Endothelial cell of umbilical vein (primary cell): ENCODE data around the gene S1PR5. TPM values are rescaled to one million over a fixed set of nuclear protein-coding genes. Genes with fewer than 3 reads are reported as not detected.
A peak's percentile ranks its signal among the peaks of the same experiment; 100 is the strongest.

Experiments
- BruUV-seq: library from RNA; stranded (reverse); fragments of 400-500 nt; replicated peaks from 2 replicates; lab custom pipeline; 2021; lab: Mats Ljungman, UMichigan
- CTCF ChIA-PET: fragments of 300-600, 350-600 bp; sonication (Branson Sonifier 250); formaldehyde crosslinking; loops from one replicate; lab custom pipeline; 2021; ENCODE audit warnings: antibody characterized with exemption, inconsistent platforms; lab: Charles Lee
- POLR2A ChIA-PET: fragments of 300-600, 350-600 bp; sonication (Branson Sonifier 250); formaldehyde crosslinking; loops from one replicate; lab custom pipeline; 2021; ENCODE audit warnings: antibody characterized with exemption, inconsistent platforms; lab: Charles Lee
- DNase-seq: peaks from one replicate; pipeline ENCODE4 v3.0.0-alpha.2; 2011; ENCODE audit warnings: low read depth, low spot score
- FAIRE-seq: peaks from 2 replicates; lab custom pipeline; 2011; peaks lifted over from hg19 to GRCh38; lab: Jason Lieb, UNC
- H2AFZ ChIP-seq: 2 replicates; pipeline ENCODE4 v1.6.0; 2012; ENCODE audit warnings: low read depth, low read length, control low read depth, inconsistent platforms
- H3K27ac ChIP-seq: 2 replicates; pipeline ENCODE4 v1.5.1; 2011; ENCODE audit warnings: low read depth, mild to moderate bottlenecking, control low read depth, low read length, moderate library complexity; ENCODE audit not compliant: insufficient read depth
- H3K27me3 ChIP-seq, 2 experiments: 2 replicates each; pipeline versions ENCODE4 v1.6.0 to v1.6.1; 2011; ENCODE audit warnings: low read length in 2 of 2, mixed read lengths in 1 of 2; ENCODE audit not compliant: control insufficient read depth in 2 of 2, insufficient read depth in 2 of 2
- H3K36me3 ChIP-seq, 2 experiments: 2 replicates in 1 of 2; 3 replicates in 1 of 2; pipeline ENCODE4 v1.5.1; 2011; ENCODE audit warnings: low read length in 2 of 2, mild to moderate bottlenecking in 1 of 2, moderate library complexity in 1 of 2; ENCODE audit not compliant: control insufficient read depth in 2 of 2, insufficient read depth in 2 of 2; ENCODE audit errors: extremely low read depth in 1 of 2
- H3K4me1 ChIP-seq: 3 replicates; pipeline ENCODE4 v1.5.1; 2011; ENCODE audit warnings: mild to moderate bottlenecking, low read length; ENCODE audit not compliant: control insufficient read depth, insufficient read depth; ENCODE audit errors: extremely low read depth
- H3K4me2 ChIP-seq: 2 replicates; pipeline ENCODE4 v1.6.1; 2011; ENCODE audit warnings: low read length, control low read depth, mixed read lengths; ENCODE audit not compliant: insufficient read depth
- H3K4me3 ChIP-seq, 3 experiments: fragments of 200-600 bp in 1 of 3; sonication (generic), shearing (Covaris generic) in 1 of 3; replicated peaks in 1 of 3; 2 replicates each; pipeline ENCODE4 v1.5.1; 2011 to 2016; ENCODE audit warnings: control low read depth in 3 of 3, low read length in 3 of 3, mild to moderate bottlenecking in 2 of 3, inconsistent platforms in 1 of 3, low read depth in 1 of 3, moderate library complexity in 1 of 3; ENCODE audit not compliant: insufficient read depth in 1 of 3
- H3K79me2 ChIP-seq: 2 replicates; pipeline ENCODE4 v1.6.0; 2012; ENCODE audit warnings: low read length, inconsistent platforms; ENCODE audit not compliant: control insufficient read depth, insufficient read depth
- H3K9ac ChIP-seq: replicated peaks from 2 replicates; pipeline ENCODE3; 2011; ENCODE audit warnings: low read length, control low read depth; ENCODE audit not compliant: insufficient read depth; ENCODE audit errors: extremely low read depth
- H3K9me1 ChIP-seq: replicated peaks from 3 replicates; pipeline ENCODE4 v1.6.0; 2011; ENCODE audit warnings: mild to moderate bottlenecking, low read length; ENCODE audit not compliant: control insufficient read depth, insufficient read depth; ENCODE audit errors: extremely low read depth
- H3K9me3 ChIP-seq: replicated peaks from 2 replicates; pipeline ENCODE4 v1.5.1; 2012; ENCODE audit warnings: low read length, inconsistent platforms; ENCODE audit not compliant: control insufficient read depth, insufficient read depth
- H4K20me1 ChIP-seq: replicated peaks from 2 replicates; pipeline ENCODE3; 2011; ENCODE audit warnings: mild to moderate bottlenecking, low read length; ENCODE audit not compliant: control insufficient read depth, insufficient read depth; ENCODE audit errors: extremely low read depth
- EZH2 ChIP-seq: IDR thresholded peaks from 2 replicates; pipeline ENCODE4 v1.6.1; 2012; ENCODE audit warnings: borderline replicate concordance, low read depth, mild to moderate bottlenecking, moderate library complexity, low read length, inconsistent platforms; ENCODE audit not compliant: severe bottlenecking
- FOS ChIP-seq: IDR thresholded peaks from 2 replicates; pipeline ENCODE4 v1.6.1; 2011; ENCODE audit warnings: mild to moderate bottlenecking, low read length, moderate library complexity, borderline replicate concordance; ENCODE audit not compliant: insufficient read depth
- GATA2 ChIP-seq: IDR thresholded peaks from 2 replicates; pipeline ENCODE4 v1.7.0; 2011; ENCODE audit warnings: low read depth, mild to moderate bottlenecking, moderate library complexity, mixed read lengths, low read length; ENCODE audit not compliant: insufficient read length, insufficient read depth
- JUN ChIP-seq: IDR thresholded peaks from 2 replicates; pipeline ENCODE4 v1.6.1; 2011; ENCODE audit warnings: borderline replicate concordance, low read depth; ENCODE audit not compliant: insufficient read length, insufficient read depth
- MYC ChIP-seq: IDR thresholded peaks from one replicate; pipeline ENCODE4 v1.6.1; 2011; ENCODE audit warnings: mild to moderate bottlenecking, low read depth, low read length
- POLR2A ChIP-seq: IDR thresholded peaks from 2 replicates; pipeline ENCODE4 v1.6.1; 2012; ENCODE audit warnings: low read depth, mild to moderate bottlenecking, control low read depth, low read length
- POLR2AphosphoS5 ChIP-seq: IDR thresholded peaks from 2 replicates; pipeline ENCODE4 v1.6.1; 2012; ENCODE audit warnings: low read depth, mild to moderate bottlenecking, control low read depth, low read length, moderate library complexity; ENCODE audit not compliant: insufficient read depth
- dilution Hi-C: fragments of 300-500 bp; cut with MboI; formaldehyde crosslinking; loops from one replicate; pipeline ENCODE4 v1.15.0; 2019; ENCODE audit warnings: low sequenced_read_pairs; ENCODE audit not compliant: extremely low pct_ligation_motif_present
- intact Hi-C: fragments of 100-400 bp; cut with micrococcal nuclease; formaldehyde crosslinking; loops from one replicate; pipeline ENCODE4 v1.10.0; 2022
- polyA plus RNA-seq, 4 experiments: library from polyadenylated mRNA; depleted of rRNA in 3 of 4; stranded (reverse) in 3 of 4; unstranded in 1 of 4; fragments of >200 nt; gene quantifications; 2 replicates each; pipeline versions ENCODE4 v1.2.1 to v1.2.3, GENCODE V29; 2011 to 2012; ENCODE audit warnings: missing spikeins in 1 of 4
- total RNA-seq: library from RNA; stranded (reverse); gene quantifications from 2 replicates; pipeline ENCODE4 v1.2.3, GENCODE V29; 2021
- TF ChIP-seq, protein P1 (sequence below), 2 donors: IDR thresholded peaks; 1 replicate in 1 of 2; 2 replicates in 1 of 2; pipeline ENCODE4 v1.5.1; 2011; ENCODE audit warnings: low read length in 2 of 2, mild to moderate bottlenecking in 2 of 2, moderate library complexity in 2 of 2, control low read depth in 1 of 2, inconsistent platforms in 1 of 2, low read depth in 1 of 2; ENCODE audit not compliant: insufficient read depth in 1 of 2; ENCODE audit errors: extremely low read depth in 1 of 2
- TF ChIP-seq, protein P2 (sequence below): IDR thresholded peaks from 2 replicates; pipeline ENCODE4 v1.6.1; 2011; ENCODE audit not compliant: insufficient read depth, insufficient read length

S1PR5 gene
- total and polyA plus RNA-seq, 2 donors (not counting 3 experiments of a cell fraction or from before 2014, with no cell fraction given): not detected

DNA sequence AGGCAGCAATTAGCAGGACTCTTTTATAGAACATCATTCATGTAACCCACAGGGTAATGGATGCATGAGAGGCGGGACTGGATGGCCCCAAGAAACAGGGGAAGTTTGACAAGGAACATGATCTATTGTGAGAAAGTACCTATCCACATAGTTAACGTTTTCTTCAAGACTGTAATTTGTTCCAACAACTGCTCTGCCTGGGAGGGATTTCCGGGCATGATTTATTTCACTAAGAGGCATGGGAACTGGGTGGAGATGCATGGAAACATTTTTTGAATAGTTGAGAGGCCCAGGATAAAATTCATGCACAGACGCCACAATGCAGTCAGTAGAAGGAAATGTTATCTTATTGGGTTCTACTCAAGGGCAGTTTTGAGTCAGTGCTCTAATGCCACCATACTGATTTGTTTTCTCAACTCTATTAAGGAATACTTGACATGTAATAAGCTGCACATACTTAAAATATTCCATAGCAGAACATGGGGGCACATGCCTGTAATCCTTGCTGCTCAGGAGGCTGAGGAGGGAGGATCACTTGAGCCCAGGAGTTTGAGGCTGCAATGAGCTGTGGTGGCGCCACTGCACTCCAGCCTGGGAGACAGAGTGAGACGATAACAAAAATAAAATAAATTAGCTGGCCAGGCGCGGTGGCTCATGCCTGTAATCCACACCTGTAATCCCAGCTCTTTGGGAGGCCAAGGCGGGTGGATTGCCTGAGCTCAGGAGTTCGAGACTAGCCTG is 16.6 kb upstream of the S1PR5 start:
- peak; percentile 40 for FAIRE-seq
- Histone ChIP-seq H3K27me3 (peaks cover 0 to 2% of the 10 kb centered on the region in 2 experiments), H3K9me1 (no peaks in the 10 kb centered on the region), H3K27ac (no peak overlapping the region), H3K4me3 (no peak overlapping the region), H3K79me2 (no peaks in the 10 kb centered on the region), H3K36me3 (no peaks in the 10 kb centered on the region), H3K9ac (no peak overlapping the region), H3K4me1 (no peaks in the 10 kb centered on the region), H4K20me1 (no peaks in the 10 kb centered on the region), H2AFZ (no peak overlapping the region), H3K4me2 (no peak overlapping the region), H3K9me3 (no peaks in the 10 kb centered on the region)
- intact Hi-C loops: no loop called here
- peak; percentile 7 for DNase-seq
- POLR2A ChIA-PET: no interaction called here
- TF ChIP-seq, protein P1, sequence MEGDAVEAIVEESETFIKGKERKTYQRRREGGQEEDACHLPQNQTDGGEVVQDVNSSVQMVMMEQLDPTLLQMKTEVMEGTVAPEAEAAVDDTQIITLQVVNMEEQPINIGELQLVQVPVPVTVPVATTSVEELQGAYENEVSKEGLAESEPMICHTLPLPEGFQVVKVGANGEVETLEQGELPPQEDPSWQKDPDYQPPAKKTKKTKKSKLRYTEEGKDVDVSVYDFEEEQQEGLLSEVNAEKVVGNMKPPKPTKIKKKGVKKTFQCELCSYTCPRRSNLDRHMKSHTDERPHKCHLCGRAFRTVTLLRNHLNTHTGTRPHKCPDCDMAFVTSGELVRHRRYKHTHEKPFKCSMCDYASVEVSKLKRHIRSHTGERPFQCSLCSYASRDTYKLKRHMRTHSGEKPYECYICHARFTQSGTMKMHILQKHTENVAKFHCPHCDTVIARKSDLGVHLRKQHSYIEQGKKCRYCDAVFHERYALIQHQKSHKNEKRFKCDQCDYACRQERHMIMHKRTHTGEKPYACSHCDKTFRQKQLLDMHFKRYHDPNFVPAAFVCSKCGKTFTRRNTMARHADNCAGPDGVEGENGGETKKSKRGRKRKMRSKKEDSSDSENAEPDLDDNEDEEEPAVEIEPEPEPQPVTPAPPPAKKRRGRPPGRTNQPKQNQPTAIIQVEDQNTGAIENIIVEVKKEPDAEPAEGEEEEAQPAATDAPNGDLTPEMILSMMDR (IDR thresholded peaks at IDR 0.05; ENCODE audit: extremely low read depth in 1 of 2, insufficient read depth in 1 of 2, low read depth in 1 of 2, low read length in 2 of 2): no peak
- TF ChIP-seq MYC: no peak
- no peak for TF ChIP-seq JUN
- no peak for TF ChIP-seq POLR2A
- no peak for TF ChIP-seq FOS
- no peak for TF ChIP-seq POLR2AphosphoS5
- no peak for TF ChIP-seq EZH2
- no peak for TF ChIP-seq GATA2
- TF ChIP-seq, protein P2, sequence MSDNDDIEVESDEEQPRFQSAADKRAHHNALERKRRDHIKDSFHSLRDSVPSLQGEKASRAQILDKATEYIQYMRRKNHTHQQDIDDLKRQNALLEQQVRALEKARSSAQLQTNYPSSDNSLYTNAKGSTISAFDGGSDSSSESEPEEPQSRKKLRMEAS: no peak
- CTCF ChIA-PET: interaction anchor here (0.6 to 1.9 kb wide), 3 partner anchors 26 to 166 kb away, joined by 3 to 6 read pairs (median 4); no protein-coding TSS in a partner anchor
- dilution Hi-C loops: no loop called here
- BruUV-seq: no TSS peak
